IMR-90 (cell line): Measurements from ENCODE around the gene CELA1. TPM values are rescaled to one million over a fixed set of nuclear protein-coding genes. Genes with fewer than 3 reads are reported as not detected.

Source experiments
- ATAC-seq: fragments of 200-7000 bp; cut with Tn5 transposase; 2 replicates; pipeline ENCODE4 v1.9.1; 2020; ENCODE audit warnings: low read depth, mild to moderate bottlenecking, moderate library complexity
- BruUV-seq: library from RNA; stranded (reverse); fragments of 400-500 nt; replicated peaks from 2 replicates; lab custom pipeline; 2021; lab: Mats Ljungman, UMichigan
- CTCF ChIA-PET: fragments of 300-600 bp; formaldehyde crosslinking; extraction: SDS; loops from one replicate; lab custom pipeline; 2021; ENCODE audit warnings: antibody characterized with exemption; lab: Yijun Ruan, JAX
- POLR2A ChIA-PET: fragments of 300-600 bp; sonication (Branson Sonifier 250); formaldehyde crosslinking; loops from one replicate; lab custom pipeline; 2022; ENCODE audit warnings: antibody characterized with exemption; ENCODE audit not compliant: unreplicated experiment; lab: Charles Lee
- DNase-seq: peaks from one replicate; pipeline ENCODE4 v3.0.0; 2013
- H2AFZ ChIP-seq: replicated peaks from 2 replicates; pipeline ENCODE3; 2013; ENCODE audit warnings: low read length, mild to moderate bottlenecking; ENCODE audit not compliant: poor library complexity
- H2AK5ac ChIP-seq: 2 replicates; pipeline ENCODE4 v1.6.1; 2013; ENCODE audit warnings: low read depth, low read length, inconsistent platforms
- H2AK9ac ChIP-seq: replicated peaks from 2 replicates; pipeline ENCODE3; 2013; ENCODE audit warnings: mild to moderate bottlenecking, low read depth, low read length, moderate library complexity; ENCODE audit not compliant: poor library complexity
- H2BK120ac ChIP-seq: 2 replicates; pipeline ENCODE4 v1.6.1; 2013; ENCODE audit warnings: low read depth, low read length, inconsistent platforms
- H2BK15ac ChIP-seq: 3 replicates; pipeline ENCODE4 v1.6.1; 2013; ENCODE audit warnings: low read depth, low read length, inconsistent platforms
- H2BK20ac ChIP-seq: 2 replicates; pipeline ENCODE4 v1.6.1; 2013; ENCODE audit warnings: low read depth, mild to moderate bottlenecking, inconsistent platforms, low read length, moderate library complexity
- H2BK5ac ChIP-seq: 2 replicates; pipeline ENCODE4 v1.6.1; 2013; ENCODE audit warnings: mild to moderate bottlenecking, low read depth, low read length, inconsistent platforms; ENCODE audit not compliant: poor library complexity, severe bottlenecking
- H3K14ac ChIP-seq: replicated peaks from 2 replicates; pipeline ENCODE4 v1.6.1; 2013; ENCODE audit warnings: low read depth, low read length, inconsistent platforms
- H3K18ac ChIP-seq: 2 replicates; pipeline ENCODE4 v1.6.1; 2013; ENCODE audit warnings: low read depth, low read length, control low read depth
- H3K23ac ChIP-seq: 2 replicates; pipeline ENCODE4 v1.6.1; 2013; ENCODE audit warnings: low read depth, low read length, inconsistent platforms
- H3K27ac ChIP-seq: 2 replicates; pipeline ENCODE4 v1.5.1; 2013; ENCODE audit warnings: mild to moderate bottlenecking, control low read depth, low read length; ENCODE audit not compliant: insufficient read depth
- H3K27me3 ChIP-seq: 2 replicates; pipeline ENCODE4 v1.6.1; 2013; ENCODE audit warnings: low read length; ENCODE audit not compliant: control insufficient read depth, insufficient read depth
- H3K36me3 ChIP-seq: 2 replicates; pipeline ENCODE4 v1.6.1; 2013; ENCODE audit warnings: low read length, mixed read lengths; ENCODE audit not compliant: control insufficient read depth, insufficient read depth
- H3K4ac ChIP-seq: 2 replicates; pipeline ENCODE4 v1.6.1; 2013; ENCODE audit warnings: low read depth, low read length, inconsistent platforms
- H3K4me1 ChIP-seq: 2 replicates; pipeline ENCODE4 v1.6.1; 2013; ENCODE audit warnings: low read length, mixed read lengths; ENCODE audit not compliant: control insufficient read depth, insufficient read depth
- H3K4me2 ChIP-seq: 2 replicates; pipeline ENCODE4 v1.6.1; 2013; ENCODE audit warnings: low read depth, mild to moderate bottlenecking, control low read depth, low read length, moderate library complexity
- H3K4me3 ChIP-seq: 2 replicates; pipeline ENCODE4 v1.5.1; 2013; ENCODE audit warnings: low read depth, mild to moderate bottlenecking, control low read depth, low read length, moderate library complexity; ENCODE audit not compliant: insufficient read depth
- H3K56ac ChIP-seq: 2 replicates; pipeline ENCODE4 v1.6.1; 2013; ENCODE audit warnings: low read length, inconsistent platforms; ENCODE audit not compliant: insufficient read depth; ENCODE audit errors: extremely low read depth
- H3K79me1 ChIP-seq, 2 experiments: 2 replicates each; pipeline ENCODE4 v1.6.1; 2013; ENCODE audit warnings: low read length in 2 of 2, inconsistent platforms in 1 of 2, low read depth in 1 of 2
- H3K9ac ChIP-seq: 2 replicates; pipeline ENCODE4 v1.6.1; 2013; ENCODE audit warnings: low read depth, low read length, control low read depth
- H3K9me1 ChIP-seq: 2 replicates; pipeline ENCODE4 v1.6.1; 2013; ENCODE audit warnings: low read length, inconsistent platforms; ENCODE audit not compliant: insufficient read depth
- H3K9me3 ChIP-seq: 2 replicates; pipeline ENCODE4 v1.6.1; 2013; ENCODE audit warnings: low read length; ENCODE audit not compliant: control insufficient read depth, insufficient read depth
- H4K20me1 ChIP-seq: 2 replicates; pipeline ENCODE4 v1.6.1; 2013; ENCODE audit warnings: low read length, inconsistent platforms; ENCODE audit not compliant: insufficient read depth
- H4K5ac ChIP-seq: 2 replicates; pipeline ENCODE4 v1.6.1; 2013; ENCODE audit warnings: mild to moderate bottlenecking, low read depth, low read length, control low read depth
- H4K8ac ChIP-seq, 2 experiments: 2 replicates each; pipeline ENCODE4 v1.6.1; 2013; ENCODE audit warnings: low read depth in 2 of 2, low read length in 2 of 2, control low read depth in 1 of 2, inconsistent platforms in 1 of 2
- H4K91ac ChIP-seq: 2 replicates; pipeline ENCODE4 v1.6.1; 2013; ENCODE audit warnings: low read depth, low read length, inconsistent platforms; ENCODE audit not compliant: insufficient read depth
- BHLHE40 ChIP-seq: fragments of 150-350 bp; IDR thresholded peaks from 2 replicates; pipeline ENCODE4 v1.6.1; 2016; ENCODE audit warnings: mild to moderate bottlenecking, low read depth, low read length
- CEBPB ChIP-seq: IDR thresholded peaks from 2 replicates; pipeline ENCODE4 v1.6.1; 2012; ENCODE audit warnings: low read depth, low read length, improper control_type of control experiment
- CHD1 ChIP-seq: IDR thresholded peaks from 2 replicates; pipeline ENCODE4 v1.6.1; 2012; ENCODE audit warnings: low read depth, low read length, improper control_type of control experiment
- FOS ChIP-seq: fragments of 150-350 bp; IDR thresholded peaks from 2 replicates; pipeline ENCODE4 v1.6.1; 2016; ENCODE audit warnings: low read depth, low read length
- MAFK ChIP-seq: IDR thresholded peaks from 2 replicates; pipeline ENCODE4 v1.6.1; 2012; ENCODE audit warnings: low read depth, low read length, improper control_type of control experiment
- MAZ ChIP-seq: IDR thresholded peaks from 2 replicates; pipeline ENCODE4 v1.6.1; 2012; ENCODE audit warnings: low read depth, mild to moderate bottlenecking, low read length, improper control_type of control experiment, moderate library complexity, borderline replicate concordance
- MXI1 ChIP-seq: IDR thresholded peaks from 2 replicates; pipeline ENCODE4 v1.6.1; 2012; ENCODE audit warnings: low read depth, mild to moderate bottlenecking, low read length, moderate library complexity, borderline replicate concordance
- NFE2L2 ChIP-seq: fragments of 150-350 bp; IDR thresholded peaks from 2 replicates; pipeline ENCODE4 v1.6.1; 2016; ENCODE audit warnings: low read depth, mild to moderate bottlenecking, low read length
- POLR2A ChIP-seq: IDR thresholded peaks from 2 replicates; pipeline ENCODE4 v1.6.1; 2012; ENCODE audit warnings: mild to moderate bottlenecking, low read depth, low read length
- RAD21 ChIP-seq: IDR thresholded peaks from 2 replicates; pipeline ENCODE4 v1.6.1; 2012; ENCODE audit warnings: low read length, improper control_type of control experiment
- RCOR1 ChIP-seq: IDR thresholded peaks from 2 replicates; pipeline ENCODE4 v1.6.1; 2012; ENCODE audit warnings: mild to moderate bottlenecking, low read length, improper control_type of control experiment; ENCODE audit not compliant: insufficient replicate concordance
- RFX5 ChIP-seq: IDR thresholded peaks from 2 replicates; pipeline ENCODE4 v1.8.0; 2012; ENCODE audit warnings: low read depth, mild to moderate bottlenecking, low read length, moderate library complexity
- SMC3 ChIP-seq: fragments of 150-350 bp; IDR thresholded peaks from 2 replicates; pipeline ENCODE4 v1.6.1; 2016; ENCODE audit warnings: low read depth, mild to moderate bottlenecking, antibody characterized with exemption, low read length, moderate library complexity
- WGBS, 2 experiments: methylation state at CpG; one replicate each; pipeline versions ENCODE4 v1.1.5 to v1.1.7; 2013; ENCODE audit warnings: missing lambda C conversion rate in 2 of 2; ENCODE audit not compliant: insufficient read length in 1 of 2; ENCODE audit errors: extremely low coverage in 2 of 2; 5-methylcytosine and 5-hydroxymethylcytosine counted together
- dilution Hi-C: fragments of 300-500 bp; cut with HindIII; formaldehyde crosslinking; loops from one replicate; pipeline ENCODE4 v1.14.3; 2018; ENCODE audit warnings: low sequenced_read_pairs; ENCODE audit not compliant: unreplicated experiment
- in situ Hi-C: fragments of 300-500 bp; cut with MboI; formaldehyde crosslinking; loops from 3 replicates; pipeline ENCODE4 v1.14.3; 2019; ENCODE audit warnings: low sequenced_read_pairs, inconsistent platforms, mixed read lengths
- intact Hi-C: fragments of 100-400 bp; cut with micrococcal nuclease; formaldehyde crosslinking; loops from 2 replicates; pipeline ENCODE4 v1.10.0; 2022
- polyA plus RNA-seq, 3 experiments: library from polyadenylated mRNA; depleted of rRNA; stranded (reverse); fragments of >200 nt; gene quantifications; 2 replicates each; pipeline ENCODE4 v1.2.3, GENCODE V29; 2012; ENCODE audit warnings: low replicate concordance in 1 of 3
- total RNA-seq: library from RNA; depleted of rRNA; stranded (reverse); fragments of >200 nt; gene quantifications from 2 replicates; pipeline ENCODE4 v1.2.3, GENCODE V29; 2012
- TF ChIP-seq, protein P1 (sequence below): conservative IDR thresholded peaks from 2 replicates; pipeline ENCODE4 v1.5.1; 2012; ENCODE audit warnings: mild to moderate bottlenecking, low read depth, low read length, improper control_type of control experiment
- TF ChIP-seq, protein P2 (sequence below): fragments of 150-350 bp; IDR thresholded peaks from 2 replicates; pipeline ENCODE4 v1.6.1; 2016; ENCODE audit warnings: low read depth, mild to moderate bottlenecking, low read length, moderate library complexity, borderline replicate concordance
- TF ChIP-seq, protein P3 (sequence below): fragments of 150-350 bp; IDR thresholded peaks from 2 replicates; pipeline ENCODE4 v1.6.1; 2017; ENCODE audit warnings: mild to moderate bottlenecking, antibody characterized with exemption, low read length, low read depth

Gene CELA1
- total and polyA plus RNA-seq, 2 of the 4 experiments (the other 2 are of a cell fraction): not detected

DNA sequence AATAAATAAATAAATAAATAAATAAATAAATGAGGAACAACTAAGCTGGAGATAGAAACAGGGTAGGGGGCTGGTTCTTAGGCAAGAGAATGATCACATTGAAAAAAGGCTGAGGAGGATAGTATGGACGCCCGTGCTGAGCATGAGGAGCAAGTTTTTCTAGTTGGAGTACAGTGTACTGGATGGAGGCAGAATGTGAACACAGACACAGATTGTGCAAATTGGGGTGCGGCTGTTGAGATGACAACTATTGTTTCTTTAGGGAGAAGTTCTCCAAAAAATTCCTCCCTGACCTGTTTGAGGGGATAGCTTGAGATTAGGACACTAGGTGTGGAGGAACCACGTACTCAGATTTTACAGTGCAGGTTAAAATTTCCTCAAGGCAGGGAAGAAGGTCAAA, 21.5 kb downstream of the CELA1 start:
- in situ Hi-C loops (no loop called here), dilution Hi-C loops (no loop called here), intact Hi-C loops (no loop called here)
- H4K8ac ChIP-seq: no peak overlapping the region
- no peak overlapping the region for H2AK9ac ChIP-seq
- no peak overlapping the region for H4K91ac ChIP-seq
- 93% methylated on average over 2 of the region's 4 CpGs; no CpG with 5 or more reads in 1 of the 2 experiments for WGBS, 2 experiments
- H3K56ac ChIP-seq: no peak overlapping the region
- no peaks in the 10 kb centered on the region for H3K27me3 ChIP-seq
- no peak overlapping the region; the same call in 1 of the 2 replicates for H2BK20ac ChIP-seq
- H3K79me1 ChIP-seq: no peaks in the 10 kb centered on the region
- H2BK120ac ChIP-seq: no peak overlapping the region
- H3K36me3 ChIP-seq: no peaks in the 10 kb centered on the region
- no peak overlapping the region for H2AFZ ChIP-seq
- TF ChIP-seq POLR2A (no peak), CEBPB (no peak), RAD21 (no peak), FOS (no peak), MAZ (no peak), MAFK (no peak), MXI1 (no peak), NFE2L2 (no peak), CHD1 (no peak), SMC3 (no peak), RFX5 (no peak), RCOR1 (no peak), BHLHE40 (no peak)
- TF ChIP-seq, protein P1, sequence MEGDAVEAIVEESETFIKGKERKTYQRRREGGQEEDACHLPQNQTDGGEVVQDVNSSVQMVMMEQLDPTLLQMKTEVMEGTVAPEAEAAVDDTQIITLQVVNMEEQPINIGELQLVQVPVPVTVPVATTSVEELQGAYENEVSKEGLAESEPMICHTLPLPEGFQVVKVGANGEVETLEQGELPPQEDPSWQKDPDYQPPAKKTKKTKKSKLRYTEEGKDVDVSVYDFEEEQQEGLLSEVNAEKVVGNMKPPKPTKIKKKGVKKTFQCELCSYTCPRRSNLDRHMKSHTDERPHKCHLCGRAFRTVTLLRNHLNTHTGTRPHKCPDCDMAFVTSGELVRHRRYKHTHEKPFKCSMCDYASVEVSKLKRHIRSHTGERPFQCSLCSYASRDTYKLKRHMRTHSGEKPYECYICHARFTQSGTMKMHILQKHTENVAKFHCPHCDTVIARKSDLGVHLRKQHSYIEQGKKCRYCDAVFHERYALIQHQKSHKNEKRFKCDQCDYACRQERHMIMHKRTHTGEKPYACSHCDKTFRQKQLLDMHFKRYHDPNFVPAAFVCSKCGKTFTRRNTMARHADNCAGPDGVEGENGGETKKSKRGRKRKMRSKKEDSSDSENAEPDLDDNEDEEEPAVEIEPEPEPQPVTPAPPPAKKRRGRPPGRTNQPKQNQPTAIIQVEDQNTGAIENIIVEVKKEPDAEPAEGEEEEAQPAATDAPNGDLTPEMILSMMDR: no peak
- TF ChIP-seq, protein P2, sequence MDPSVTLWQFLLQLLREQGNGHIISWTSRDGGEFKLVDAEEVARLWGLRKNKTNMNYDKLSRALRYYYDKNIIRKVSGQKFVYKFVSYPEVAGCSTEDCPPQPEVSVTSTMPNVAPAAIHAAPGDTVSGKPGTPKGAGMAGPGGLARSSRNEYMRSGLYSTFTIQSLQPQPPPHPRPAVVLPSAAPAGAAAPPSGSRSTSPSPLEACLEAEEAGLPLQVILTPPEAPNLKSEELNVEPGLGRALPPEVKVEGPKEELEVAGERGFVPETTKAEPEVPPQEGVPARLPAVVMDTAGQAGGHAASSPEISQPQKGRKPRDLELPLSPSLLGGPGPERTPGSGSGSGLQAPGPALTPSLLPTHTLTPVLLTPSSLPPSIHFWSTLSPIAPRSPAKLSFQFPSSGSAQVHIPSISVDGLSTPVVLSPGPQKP: no peak
- TF ChIP-seq, protein P3, sequence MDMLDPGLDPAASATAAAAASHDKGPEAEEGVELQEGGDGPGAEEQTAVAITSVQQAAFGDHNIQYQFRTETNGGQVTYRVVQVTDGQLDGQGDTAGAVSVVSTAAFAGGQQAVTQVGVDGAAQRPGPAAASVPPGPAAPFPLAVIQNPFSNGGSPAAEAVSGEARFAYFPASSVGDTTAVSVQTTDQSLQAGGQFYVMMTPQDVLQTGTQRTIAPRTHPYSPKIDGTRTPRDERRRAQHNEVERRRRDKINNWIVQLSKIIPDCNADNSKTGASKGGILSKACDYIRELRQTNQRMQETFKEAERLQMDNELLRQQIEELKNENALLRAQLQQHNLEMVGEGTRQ: no peak
- no TSS peak for BruUV-seq
- no peak overlapping the region for H3K27ac ChIP-seq
- H3K9me1 ChIP-seq: peaks cover 11% of the 10 kb centered on the region; the same call in 1 of the 2 replicates
- H3K4me2 ChIP-seq: no peak overlapping the region
- no peak overlapping the region for H2BK15ac ChIP-seq
- CTCF ChIA-PET: no interaction called here
- H3K9ac ChIP-seq: no peak overlapping the region
- no peak overlapping the region for H2BK5ac ChIP-seq
- ATAC-seq (no peak), DNase-seq (no peak)
- H3K14ac ChIP-seq: no peak overlapping the region
- no peak overlapping the region for H3K23ac ChIP-seq
- no peak overlapping the region for H2AK5ac ChIP-seq
- no peak overlapping the region for H3K4ac ChIP-seq
- H3K9me3 ChIP-seq: no peaks in the 10 kb centered on the region
- H3K4me3 ChIP-seq: no peak overlapping the region
- no peak overlapping the region for H3K18ac ChIP-seq
- POLR2A ChIA-PET: no interaction called here
- peaks cover 9% of the 10 kb centered on the region for H3K4me1 ChIP-seq
- H4K20me1 ChIP-seq: no peaks in the 10 kb centered on the region
- no peak overlapping the region for H4K5ac ChIP-seq
